K562 (cell line): Measurements from ENCODE around the gene FES. TPM values are rescaled to one million over a fixed set of nuclear protein-coding genes. Genes with fewer than 3 reads are reported as not detected.
A peak's percentile ranks its signal among the peaks of the same experiment; 100 is the strongest.

ENCODE experiments used
- ATAC-seq: fragments of 200-7000 bp; cut with Tn5 transposase; 3 replicates; pipeline ENCODE4 v1.9.1; 2020; ENCODE audit warnings: moderate library complexity
- BruUV-seq: library from RNA; stranded (reverse); fragments of 400-500 nt; replicated peaks from 2 replicates; lab custom pipeline; 2021; lab: Mats Ljungman, UMichigan
- CTCF ChIA-PET: fragments of 300-600 bp; formaldehyde crosslinking; extraction: SDS; loops from one replicate; lab custom pipeline; 2021; ENCODE audit warnings: low intra/inter-chr PET ratio; lab: Yijun Ruan, JAX
- POLR2A ChIA-PET: fragments of 300-600, 350-650 bp; sonication (Branson Sonifier 250); formaldehyde crosslinking; extraction: SDS; loops from one replicate; lab custom pipeline; 2021; ENCODE audit warnings: antibody characterized with exemption, inconsistent platforms; lab: Yijun Ruan, JAX
- DNase-seq, 4 experiments: peaks; one replicate each; pipeline versions ENCODE4 v3.0.0 to v3.0.0-alpha.2; 2011 to 2018; ENCODE audit warnings: low spot score in 3 of 4, mixed read lengths in 3 of 4; ENCODE audit errors: extremely low read depth in 1 of 4
- FAIRE-seq: peaks from 2 replicates; lab custom pipeline; 2011; peaks lifted over from hg19 to GRCh38; lab: Jason Lieb, UNC
- H2AFZ ChIP-seq: 2 replicates; pipeline ENCODE4 v1.6.0; 2011; ENCODE audit warnings: low read depth, low read length, control low read depth, inconsistent platforms
- H3K27ac ChIP-seq: fragments of 200-600 bp; 3 replicates; pipeline ENCODE4 v1.8.0; 2011; ENCODE audit warnings: low read depth, mild to moderate bottlenecking, control low read depth, inconsistent platforms, low read length, moderate library complexity, mixed read lengths; ENCODE audit errors: extremely low read depth
- H3K27me3 ChIP-seq, 2 experiments: fragments of 300-600 bp in 1 of 2; 2 replicates in 1 of 2; 3 replicates in 1 of 2; pipeline versions ENCODE4 v1.6.0 to v1.8.0; 2011; ENCODE audit warnings: inconsistent platforms in 2 of 2, low read length in 2 of 2, mild to moderate bottlenecking in 1 of 2, mixed read lengths in 1 of 2, moderate library complexity in 1 of 2; ENCODE audit not compliant: control insufficient read depth in 2 of 2, insufficient read depth in 2 of 2
- H3K36me3 ChIP-seq: fragments of 300-600 bp; 3 replicates; pipeline ENCODE4 v1.8.0; 2011; ENCODE audit warnings: mild to moderate bottlenecking, low read length, inconsistent platforms; ENCODE audit not compliant: control insufficient read depth, insufficient read depth
- H3K4me1 ChIP-seq, 2 experiments: fragments of 200-600 bp in 1 of 2; replicated peaks in 1 of 2; 2 replicates in 1 of 2; 3 replicates in 1 of 2; pipeline versions ENCODE4 v1.5.1 to v1.8.0; 2011; ENCODE audit warnings: inconsistent platforms in 2 of 2, low read length in 2 of 2, mild to moderate bottlenecking in 1 of 2, mixed read lengths in 1 of 2, moderate library complexity in 1 of 2; ENCODE audit not compliant: control insufficient read depth in 2 of 2, insufficient read depth in 2 of 2
- H3K4me2 ChIP-seq: 2 replicates; pipeline ENCODE4 v1.6.1; 2011; ENCODE audit warnings: low read length, control low read depth, inconsistent platforms, mixed read lengths; ENCODE audit not compliant: insufficient read depth
- H3K4me3 ChIP-seq: fragments of 200-600 bp; sonication (generic), shearing (Covaris generic); 2 replicates; pipeline ENCODE4 v1.5.1; 2016; ENCODE audit warnings: control low read depth, inconsistent platforms
- H3K79me2 ChIP-seq: fragments of 200-600 bp; 3 replicates; pipeline ENCODE4 v1.8.0; 2011; ENCODE audit warnings: low read length, inconsistent platforms; ENCODE audit not compliant: control insufficient read depth, insufficient read depth
- H3K9ac ChIP-seq, 2 experiments: 2 replicates each; pipeline versions ENCODE4 v1.6.0 to v1.6.1; 2011; ENCODE audit warnings: low read depth in 2 of 2, low read length in 2 of 2, control low read depth in 1 of 2, inconsistent platforms in 1 of 2, mild to moderate bottlenecking in 1 of 2, mixed read lengths in 1 of 2; ENCODE audit not compliant: insufficient read depth in 1 of 2
- H3K9me1 ChIP-seq: one replicate; pipeline ENCODE4 v1.6.0; 2011; ENCODE audit warnings: inconsistent platforms, mild to moderate bottlenecking, low read length, moderate library complexity; ENCODE audit not compliant: control insufficient read depth, insufficient read depth
- H3K9me3 ChIP-seq: replicated peaks from 2 replicates; pipeline ENCODE4 v1.5.1; 2011; ENCODE audit warnings: low read depth, low read length, inconsistent platforms; ENCODE audit not compliant: control insufficient read depth, insufficient read depth
- H4K20me1 ChIP-seq: replicated peaks from 2 replicates; pipeline ENCODE4 v1.6.1; 2011; ENCODE audit warnings: low read length, inconsistent platforms, mixed read lengths; ENCODE audit not compliant: control insufficient read depth, insufficient read depth
- CHCHD3 ChIP-seq: fragments of 250-450 bp; sonication (Bioruptor Pico); IDR thresholded peaks from 2 replicates; pipeline ENCODE4 v2.1.2; 2022; ENCODE audit warnings: mild to moderate bottlenecking
- HDAC2 ChIP-seq: fragments of 450-650 bp; IDR thresholded peaks from 2 replicates; pipeline ENCODE4 v1.6.1; 2016; ENCODE audit warnings: mild to moderate bottlenecking
- NFIX ChIP-seq: fragments of 250-450 bp; sonication (Bioruptor Pico); IDR thresholded peaks from 2 replicates; pipeline ENCODE4 v1.4.0; 2020; ENCODE audit warnings: low read depth, mild to moderate bottlenecking, moderate library complexity
- ZNF561 ChIP-seq: fragments of 450-650 bp; formaldehyde crosslinking; conservative IDR thresholded peaks from 2 replicates; pipeline ENCODE4 v1.4.0; 2020; ENCODE audit warnings: mild to moderate bottlenecking, moderate library complexity
- WGBS: fragments of 100-300 bp; shearing (Covaris generic); methylation state at CpG from one replicate; pipeline ENCODE4 v1.1.6; 2016; ENCODE audit warnings: low coverage, mixed read lengths; ENCODE audit not compliant: insufficient coverage; ENCODE audit errors: missing lambda C conversion rate; 5-methylcytosine and 5-hydroxymethylcytosine counted together
- in situ Hi-C: fragments of 300-500 bp; cut with MboI; formaldehyde crosslinking; loops from 4 replicates; pipeline ENCODE4 v1.15.0; 2018; ENCODE audit warnings: inconsistent platforms, mixed read lengths
- intact Hi-C: fragments of 100-400 bp; cut with micrococcal nuclease; formaldehyde crosslinking; loops from 2 replicates; pipeline ENCODE4 v1.14.2; 2022
- polyA plus RNA-seq, 8 experiments: library from polyadenylated mRNA; depleted of rRNA in 4 of 8; stranded (reverse) in 5 of 8; unstranded in 3 of 8; fragments of >200 nt; fragmentation: Nextera tagmentation in 2 of 8; fragmentation: Illumina TruSeq in 1 of 8; extraction: Ambion mirVana in 2 of 8; extraction: Trizol in 1 of 8; gene quantifications; 2 replicates each; pipeline versions ENCODE4 v1.2.1 to v1.2.3, GENCODE V29; 2011 to 2014; ENCODE audit warnings: inconsistent platforms in 1 of 8, missing spikeins in 1 of 8
- total RNA-seq, 7 experiments: library from RNA; depleted of rRNA in 6 of 7; stranded (reverse); fragments of >200 nt in 6 of 7; fragmentation: Illumina TruSeq in 2 of 7; extraction: Trizol in 2 of 7; gene quantifications; 2 replicates each; pipeline versions ENCODE4 v1.2.1 to v1.2.3, GENCODE V29; 2011 to 2021; ENCODE audit warnings: low replicate concordance in 1 of 7
- TF ChIP-seq, protein P1 (sequence below): fragments of 200-600 bp; sonication (generic); IDR thresholded peaks from one replicate; pipeline ENCODE4 v1.6.1; 2012; ENCODE audit warnings: mild to moderate bottlenecking, low read depth, low read length, inconsistent platforms

Gene FES
- total and polyA plus RNA-seq, 9 of the 15 experiments (the other 6 are each of a cell fraction or from before 2014, with no cell fraction given), result 0.38 to 2.6 (median 0.82) TPM

DNA sequence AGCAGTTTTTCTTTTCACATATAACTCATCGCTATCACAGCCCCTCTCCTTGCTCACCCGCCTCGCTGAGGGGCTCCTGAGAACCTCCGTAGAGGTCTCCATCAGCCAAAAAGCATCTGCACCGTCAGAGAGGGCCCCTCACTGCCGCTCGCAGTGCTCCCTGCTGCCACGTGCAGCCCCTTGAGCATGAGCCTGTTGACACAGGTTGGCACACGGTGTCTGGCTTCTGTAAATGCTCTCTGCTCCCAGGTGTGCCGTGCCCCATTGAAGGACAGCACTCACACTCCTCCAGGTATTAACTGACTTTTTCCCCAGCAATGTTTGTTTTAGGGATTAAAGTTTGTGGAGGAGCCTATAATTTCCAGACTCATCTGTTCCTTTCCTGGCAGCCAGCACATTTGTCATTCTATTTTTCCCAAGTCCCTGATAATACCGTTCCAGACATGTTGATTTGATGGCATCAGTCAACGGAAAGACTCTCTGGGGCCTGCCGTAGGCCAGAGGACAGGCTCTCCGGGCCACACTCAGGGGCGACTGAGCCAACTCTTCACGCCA, 18.1 kb upstream of the FES start:
- H3K79me2 ChIP-seq, result peaks cover 15% of the 10 kb centered on the region
- POLR2A ChIA-PET, result interaction anchor here (1.0 to 1.1 kb wide), 2 partner anchors 11 to 17 kb away, joined by 3 to 4 read pairs; no protein-coding TSS in a partner anchor
- 65% methylated on average over 15 of the region's 16 CpGs for WGBS
- H4K20me1 ChIP-seq, result no peaks in the 10 kb centered on the region
- no peaks in the 10 kb centered on the region for H3K9me1 ChIP-seq
- intact Hi-C loops, result no loop called here
- H3K36me3 ChIP-seq, result no peaks in the 10 kb centered on the region
- FAIRE-seq (no peak), DNase-seq (no peak), ATAC-seq (no peak)
- H3K4me3 ChIP-seq, result no peak overlapping the region
- peak overlapping the region; percentile 4 to 76; a peak in 2 of 4 replicates for H3K9ac ChIP-seq
- peaks cover 52 to 60% of the 10 kb centered on the region in 2 experiments for H3K4me1 ChIP-seq
- no peaks in the 10 kb centered on the region; a peak in 1 of 5 replicates for H3K27me3 ChIP-seq
- no peak overlapping the region for H3K4me2 ChIP-seq
- in situ Hi-C loops, result no loop called here
- no peak overlapping the region for H3K27ac ChIP-seq
- no TSS peak for BruUV-seq
- CTCF ChIA-PET, result no interaction called here
- no peaks in the 10 kb centered on the region for H3K9me3 ChIP-seq
- H2AFZ ChIP-seq, result peak overlapping the region; percentile 72
- TF ChIP-seq CHCHD3 (CRISPR knock-in tag), result no peak
- no peak for TF ChIP-seq NFIX (CRISPR knock-in tag)
- TF ChIP-seq, protein P1, sequence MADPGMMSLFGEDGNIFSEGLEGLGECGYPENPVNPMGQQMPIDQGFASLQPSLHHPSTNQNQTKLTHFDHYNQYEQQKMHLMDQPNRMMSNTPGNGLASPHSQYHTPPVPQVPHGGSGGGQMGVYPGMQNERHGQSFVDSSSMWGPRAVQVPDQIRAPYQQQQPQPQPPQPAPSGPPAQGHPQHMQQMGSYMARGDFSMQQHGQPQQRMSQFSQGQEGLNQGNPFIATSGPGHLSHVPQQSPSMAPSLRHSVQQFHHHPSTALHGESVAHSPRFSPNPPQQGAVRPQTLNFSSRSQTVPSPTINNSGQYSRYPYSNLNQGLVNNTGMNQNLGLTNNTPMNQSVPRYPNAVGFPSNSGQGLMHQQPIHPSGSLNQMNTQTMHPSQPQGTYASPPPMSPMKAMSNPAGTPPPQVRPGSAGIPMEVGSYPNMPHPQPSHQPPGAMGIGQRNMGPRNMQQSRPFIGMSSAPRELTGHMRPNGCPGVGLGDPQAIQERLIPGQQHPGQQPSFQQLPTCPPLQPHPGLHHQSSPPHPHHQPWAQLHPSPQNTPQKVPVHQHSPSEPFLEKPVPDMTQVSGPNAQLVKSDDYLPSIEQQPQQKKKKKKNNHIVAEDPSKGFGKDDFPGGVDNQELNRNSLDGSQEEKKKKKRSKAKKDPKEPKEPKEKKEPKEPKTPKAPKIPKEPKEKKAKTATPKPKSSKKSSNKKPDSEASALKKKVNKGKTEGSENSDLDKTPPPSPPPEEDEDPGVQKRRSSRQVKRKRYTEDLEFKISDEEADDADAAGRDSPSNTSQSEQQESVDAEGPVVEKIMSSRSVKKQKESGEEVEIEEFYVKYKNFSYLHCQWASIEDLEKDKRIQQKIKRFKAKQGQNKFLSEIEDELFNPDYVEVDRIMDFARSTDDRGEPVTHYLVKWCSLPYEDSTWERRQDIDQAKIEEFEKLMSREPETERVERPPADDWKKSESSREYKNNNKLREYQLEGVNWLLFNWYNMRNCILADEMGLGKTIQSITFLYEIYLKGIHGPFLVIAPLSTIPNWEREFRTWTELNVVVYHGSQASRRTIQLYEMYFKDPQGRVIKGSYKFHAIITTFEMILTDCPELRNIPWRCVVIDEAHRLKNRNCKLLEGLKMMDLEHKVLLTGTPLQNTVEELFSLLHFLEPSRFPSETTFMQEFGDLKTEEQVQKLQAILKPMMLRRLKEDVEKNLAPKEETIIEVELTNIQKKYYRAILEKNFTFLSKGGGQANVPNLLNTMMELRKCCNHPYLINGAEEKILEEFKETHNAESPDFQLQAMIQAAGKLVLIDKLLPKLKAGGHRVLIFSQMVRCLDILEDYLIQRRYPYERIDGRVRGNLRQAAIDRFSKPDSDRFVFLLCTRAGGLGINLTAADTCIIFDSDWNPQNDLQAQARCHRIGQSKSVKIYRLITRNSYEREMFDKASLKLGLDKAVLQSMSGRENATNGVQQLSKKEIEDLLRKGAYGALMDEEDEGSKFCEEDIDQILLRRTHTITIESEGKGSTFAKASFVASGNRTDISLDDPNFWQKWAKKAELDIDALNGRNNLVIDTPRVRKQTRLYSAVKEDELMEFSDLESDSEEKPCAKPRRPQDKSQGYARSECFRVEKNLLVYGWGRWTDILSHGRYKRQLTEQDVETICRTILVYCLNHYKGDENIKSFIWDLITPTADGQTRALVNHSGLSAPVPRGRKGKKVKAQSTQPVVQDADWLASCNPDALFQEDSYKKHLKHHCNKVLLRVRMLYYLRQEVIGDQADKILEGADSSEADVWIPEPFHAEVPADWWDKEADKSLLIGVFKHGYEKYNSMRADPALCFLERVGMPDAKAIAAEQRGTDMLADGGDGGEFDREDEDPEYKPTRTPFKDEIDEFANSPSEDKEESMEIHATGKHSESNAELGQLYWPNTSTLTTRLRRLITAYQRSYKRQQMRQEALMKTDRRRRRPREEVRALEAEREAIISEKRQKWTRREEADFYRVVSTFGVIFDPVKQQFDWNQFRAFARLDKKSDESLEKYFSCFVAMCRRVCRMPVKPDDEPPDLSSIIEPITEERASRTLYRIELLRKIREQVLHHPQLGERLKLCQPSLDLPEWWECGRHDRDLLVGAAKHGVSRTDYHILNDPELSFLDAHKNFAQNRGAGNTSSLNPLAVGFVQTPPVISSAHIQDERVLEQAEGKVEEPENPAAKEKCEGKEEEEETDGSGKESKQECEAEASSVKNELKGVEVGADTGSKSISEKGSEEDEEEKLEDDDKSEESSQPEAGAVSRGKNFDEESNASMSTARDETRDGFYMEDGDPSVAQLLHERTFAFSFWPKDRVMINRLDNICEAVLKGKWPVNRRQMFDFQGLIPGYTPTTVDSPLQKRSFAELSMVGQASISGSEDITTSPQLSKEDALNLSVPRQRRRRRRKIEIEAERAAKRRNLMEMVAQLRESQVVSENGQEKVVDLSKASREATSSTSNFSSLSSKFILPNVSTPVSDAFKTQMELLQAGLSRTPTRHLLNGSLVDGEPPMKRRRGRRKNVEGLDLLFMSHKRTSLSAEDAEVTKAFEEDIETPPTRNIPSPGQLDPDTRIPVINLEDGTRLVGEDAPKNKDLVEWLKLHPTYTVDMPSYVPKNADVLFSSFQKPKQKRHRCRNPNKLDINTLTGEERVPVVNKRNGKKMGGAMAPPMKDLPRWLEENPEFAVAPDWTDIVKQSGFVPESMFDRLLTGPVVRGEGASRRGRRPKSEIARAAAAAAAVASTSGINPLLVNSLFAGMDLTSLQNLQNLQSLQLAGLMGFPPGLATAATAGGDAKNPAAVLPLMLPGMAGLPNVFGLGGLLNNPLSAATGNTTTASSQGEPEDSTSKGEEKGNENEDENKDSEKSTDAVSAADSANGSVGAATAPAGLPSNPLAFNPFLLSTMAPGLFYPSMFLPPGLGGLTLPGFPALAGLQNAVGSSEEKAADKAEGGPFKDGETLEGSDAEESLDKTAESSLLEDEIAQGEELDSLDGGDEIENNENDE, result no peak
- no peak for TF ChIP-seq HDAC2
- no peak for TF ChIP-seq ZNF561 (CRISPR knock-in tag)
